Thyroid gland (tissue), 4 donors: ENCODE measurements around the gene NTRK2. TPM values are rescaled to one million over a fixed set of nuclear protein-coding genes. Genes with fewer than 3 reads are reported as not detected.

Source experiments
- DNase-seq, 2 donors: peaks; one replicate each; pipeline ENCODE4 v3.0.0-alpha.2; 2019
- H3K27ac ChIP-seq, 3 donors: fragments of 200-600 bp; sonication (generic); 1 replicate in 2 of 3; 2 replicates in 1 of 3; pipeline ENCODE4 v1.5.1; 2016 to 2019; ENCODE audit warnings: mild to moderate bottlenecking in 1 of 3, moderate library complexity in 1 of 3
- H3K27me3 ChIP-seq: fragments of 200-600 bp; sonication (generic); one replicate; pipeline ENCODE4 v1.5.1; 2019
- H3K36me3 ChIP-seq, 2 donors: fragments of 200-600 bp; sonication (generic); one replicate each; pipeline ENCODE4 v1.5.1; 2016 to 2019
- H3K4me1 ChIP-seq, 2 donors: fragments of 200-600 bp; sonication (generic); one replicate each; pipeline ENCODE4 v1.5.1; 2017 to 2019
- H3K4me3 ChIP-seq, 3 donors: fragments of 200-600 bp; sonication (generic); replicated peaks in 1 of 3; 1 replicate in 2 of 3; 2 replicates in 1 of 3; pipeline ENCODE4 v1.5.1; 2016; ENCODE audit warnings: mild to moderate bottlenecking in 1 of 3
- H3K9me3 ChIP-seq: fragments of 200-600 bp; sonication (generic); one replicate; pipeline ENCODE4 v1.5.1; 2017
- CTCF ChIP-seq, 6 experiments: fragments of 200-600 bp in 3 of 6; fragments of 450-650 bp in 3 of 6; sonication (generic) in 3 of 6; IDR thresholded peaks; one replicate each; pipeline ENCODE4 v1.5.1; 2016 to 2019; ENCODE audit warnings: antibody characterized with exemption in 6 of 6, mild to moderate bottlenecking in 2 of 6, inconsistent platforms in 1 of 6, moderate library complexity in 1 of 6
- POLR2A ChIP-seq, 2 donors: fragments of 450-650 bp; IDR thresholded peaks; one replicate each; pipeline ENCODE4 v1.6.1; 2017; ENCODE audit warnings: antibody characterized with exemption in 2 of 2, mild to moderate bottlenecking in 2 of 2, moderate library complexity in 1 of 2
- WGBS, 2 donors: methylation state at CpG; one replicate each; pipeline ENCODE4 v1.1.5; 2017; 5-methylcytosine and 5-hydroxymethylcytosine counted together
- intact Hi-C: fragments of 100-400 bp; cut with DNase I; formaldehyde crosslinking; loops from one replicate; pipeline ENCODE4 v1.15.1; 2023
- total RNA-seq, 4 donors: library from RNA; depleted of rRNA; stranded (reverse); fragments of >200 nt; gene quantifications; one replicate each; pipeline ENCODE4 v1.2.3, GENCODE V29; 2016

NTRK2 gene
- total RNA-seq, 4 donors from 2014 or later: 92.0 to 186 (median 142) TPM

GRCh38 chr9:84670138-84671041 lies 861 bp downstream of the NTRK2 start:
- no peaks in the 10 kb centered on the region for H3K36me3 ChIP-seq
- peaks cover 2 to 8% of the 10 kb centered on the region in 2 donors for H3K4me1 ChIP-seq
- TF ChIP-seq POLR2A (IDR thresholded peaks at IDR 0.05) (peak in 1 of 2 donors; percentile 19), CTCF (IDR thresholded peaks at IDR 0.05) (no peak)
- H3K27me3 ChIP-seq: no peaks in the 10 kb centered on the region
- H3K9me3 ChIP-seq: no peaks in the 10 kb centered on the region
- peak; percentile 55 to 60 for DNase-seq
- 4 to 7% methylated on average over 8 to 14 of the region's 67 CpGs for whole genome bisulfite sequencing, 2 donors
- H3K27ac ChIP-seq: peak overlapping the region; percentile 89 to 94 (median 93)
- peak overlapping the region; percentile 44 to 94 (median 45) for H3K4me3 ChIP-seq
- intact Hi-C loops: no loop called here

GRCh38 chr9:84671586-84672521 lies 2.3 kb downstream of the NTRK2 start:
- Histone ChIP-seq H3K4me3 (peak overlapping the region in 2 of 3 donors; percentile 29 to 94), H3K36me3 (no peaks in the 10 kb centered on the region), H3K27ac (peak overlapping the region; percentile 89 to 94 (median 93)), H3K27me3 (no peaks in the 10 kb centered on the region), H3K4me1 (peaks cover 16 to 22% of the 10 kb centered on the region in 2 donors), H3K9me3 (no peaks in the 10 kb centered on the region)
- intact Hi-C loops: no loop called here
- WGBS, 2 donors: 39 to 47% methylated on average over 9 of the region's 9 CpGs
- TF ChIP-seq CTCF (IDR thresholded peaks at IDR 0.05): no peak
- TF ChIP-seq POLR2A (IDR thresholded peaks at IDR 0.05): peak in 1 of 2 donors; percentile 37
- peak; percentile 29 to 40 for DNase-seq

- H3K9me3 ChIP-seq: no peaks in the 10 kb centered on the region
- H3K36me3 ChIP-seq: no peaks in the 10 kb centered on the region
- TF ChIP-seq CTCF (IDR thresholded peaks at IDR 0.05): no peak
- H3K4me1 ChIP-seq: peaks cover 34 to 40% of the 10 kb centered on the region in 2 donors
- DNase-seq: no peak
- peak overlapping the region; percentile 89 to 94 (median 93) for H3K27ac ChIP-seq
- intact Hi-C loops: no loop called here
- H3K27me3 ChIP-seq: no peaks in the 10 kb centered on the region
- WGBS, 2 donors: 32 to 38% methylated on average over 4 of the region's 4 CpGs
- no peak overlapping the region for H3K4me3 ChIP-seq
Observed at GRCh38 chr9:84673806-84674205, 4.3 kb downstream of the NTRK2 start.

GRCh38 chr9:84677080-84677479 lies 7.6 kb downstream of the NTRK2 start:
- intact Hi-C loops: no loop called here
- H3K27ac ChIP-seq: peak overlapping the region; percentile 11 to 89 (median 76)
- H3K9me3 ChIP-seq: no peaks in the 10 kb centered on the region
- no peak overlapping the region for H3K4me3 ChIP-seq
- TF ChIP-seq CTCF (IDR thresholded peaks at IDR 0.05) (no peak), POLR2A (IDR thresholded peaks at IDR 0.05) (no peak)
- 37 to 44% methylated on average over 5 of the region's 5 CpGs for WGBS, 2 donors
- peaks cover 64 to 67% of the 10 kb centered on the region in 2 donors for H3K4me1 ChIP-seq
- H3K27me3 ChIP-seq: no peaks in the 10 kb centered on the region
- no peak for DNase-seq
- H3K36me3 ChIP-seq: no peaks in the 10 kb centered on the region
